Fibroblast of skin of scalp (primary cell): ENCODE data around the gene GRAMD4. TPM values are rescaled to one million over a fixed set of nuclear protein-coding genes. Genes with fewer than 3 reads are reported as not detected.

ENCODE experiments used
- DNase-seq: peaks from one replicate; pipeline ENCODE4 v3.0.0-alpha.2; 2013
- polyA plus RNA-seq, 2 experiments: library from polyadenylated mRNA; unstranded; fragments of 120-200 nt; gene quantifications; one replicate each; pipeline ENCODE4 v1.2.1, GENCODE V29; 2013; ENCODE audit not compliant: insufficient read length in 2 of 2

GRAMD4 gene
- polyA plus RNA-seq (2013, experiment 1 of 2; ENCODE audit: insufficient read length): 5.8 TPM
- polyA plus RNA-seq (2013, experiment 2 of 2; ENCODE audit: insufficient read length): 6.6 TPM

- DNase-seq: peak; percentile 17
Measured at GRCh38 chr22:46619830-46620501, at the start of gene GRAMD4. TSS of gene GRAMD4 (plus strand) at chr22:46620386. CDS start at chr22:46626800, 6,414 bp downstream.

GRCh38 chr22:46571642-46572250 is 48.4 kb upstream of the GRAMD4 start:
- DNase-seq: no peak

- no peak for DNase-seq
Measured at GRCh38 chr22:46572911-46573780, 47.0 kb upstream of the GRAMD4 start.

GRCh38 chr22:46573781-46574437 is 46.3 kb upstream of the GRAMD4 start:
- DNase-seq: no peak

GRCh38 chr22:46574438-46574992 is 45.7 kb upstream of the GRAMD4 start:
- DNase-seq: no peak

GRCh38 chr22:46574993-46575910 is 44.9 kb upstream of the GRAMD4 start:
- DNase-seq: no peak

- no peak for DNase-seq
Measured at GRCh38 chr22:46575911-46576555, 44.2 kb upstream of the GRAMD4 start.

- DNase-seq: peak; percentile 63
Measured at GRCh38 chr22:46576556-46577367, 43.4 kb upstream of the GRAMD4 start.

GRCh38 chr22:46577368-46578249 is 42.6 kb upstream of the GRAMD4 start:
- no peak for DNase-seq

- no peak for DNase-seq
Measured at GRCh38 chr22:46578251-46578823, 41.8 kb upstream of the GRAMD4 start.

- peak; percentile 23 for DNase-seq
Measured at GRCh38 chr22:46578824-46579561, 41.2 kb upstream of the GRAMD4 start.

GRCh38 chr22:46579751-46580449 is 40.3 kb upstream of the GRAMD4 start:
- no peak for DNase-seq

GRCh38 chr22:46580940-46581537 is 39.1 kb upstream of the GRAMD4 start:
- DNase-seq: no peak

- DNase-seq: no peak
Measured at GRCh38 chr22:46581538-46582244, 38.5 kb upstream of the GRAMD4 start.

GRCh38 chr22:46582281-46582933 is 37.8 kb upstream of the GRAMD4 start:
- no peak for DNase-seq
